ENCODE results near the gene CCNK.

CCNK gene

DNA sequence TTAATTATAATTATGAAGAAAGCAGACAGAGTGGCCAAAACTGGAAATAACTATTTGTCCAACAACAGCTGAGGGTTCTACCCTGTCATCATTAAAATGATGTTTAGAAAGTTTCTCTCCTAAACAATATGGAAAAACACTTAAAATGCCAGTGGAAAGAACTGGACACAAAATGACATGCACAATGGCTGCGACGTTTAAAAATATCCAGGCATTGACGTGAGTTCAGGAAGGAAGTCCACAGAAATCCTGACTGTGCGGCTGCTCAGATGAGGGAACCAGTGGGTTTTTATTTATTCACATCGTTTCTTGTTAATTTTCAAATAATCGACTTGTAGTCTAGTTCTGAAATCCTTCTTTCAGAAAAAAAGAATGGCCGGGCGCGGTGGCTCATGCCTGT, 58.3 kb downstream of the CCNK start:
- Histone ChIP-seq H3K27me3 (no peaks in the 10 kb centered on the region), H3K9me3 (no peaks in the 10 kb centered on the region), H3K36me3 (peaks cover 12% of the 10 kb centered on the region), H3K4me1 (peaks cover 63% of the 10 kb centered on the region), H3K4me3 (ENCODE audit: low read depth, low read length) (no peak overlapping the region)
- TF ChIP-seq, protein P1, sequence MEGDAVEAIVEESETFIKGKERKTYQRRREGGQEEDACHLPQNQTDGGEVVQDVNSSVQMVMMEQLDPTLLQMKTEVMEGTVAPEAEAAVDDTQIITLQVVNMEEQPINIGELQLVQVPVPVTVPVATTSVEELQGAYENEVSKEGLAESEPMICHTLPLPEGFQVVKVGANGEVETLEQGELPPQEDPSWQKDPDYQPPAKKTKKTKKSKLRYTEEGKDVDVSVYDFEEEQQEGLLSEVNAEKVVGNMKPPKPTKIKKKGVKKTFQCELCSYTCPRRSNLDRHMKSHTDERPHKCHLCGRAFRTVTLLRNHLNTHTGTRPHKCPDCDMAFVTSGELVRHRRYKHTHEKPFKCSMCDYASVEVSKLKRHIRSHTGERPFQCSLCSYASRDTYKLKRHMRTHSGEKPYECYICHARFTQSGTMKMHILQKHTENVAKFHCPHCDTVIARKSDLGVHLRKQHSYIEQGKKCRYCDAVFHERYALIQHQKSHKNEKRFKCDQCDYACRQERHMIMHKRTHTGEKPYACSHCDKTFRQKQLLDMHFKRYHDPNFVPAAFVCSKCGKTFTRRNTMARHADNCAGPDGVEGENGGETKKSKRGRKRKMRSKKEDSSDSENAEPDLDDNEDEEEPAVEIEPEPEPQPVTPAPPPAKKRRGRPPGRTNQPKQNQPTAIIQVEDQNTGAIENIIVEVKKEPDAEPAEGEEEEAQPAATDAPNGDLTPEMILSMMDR (IDR thresholded peaks at IDR 0.05; ENCODE audit: low read depth, low read length) = no peak
- DNase-seq = no peak

- H3K27me3 ChIP-seq = no peaks in the 10 kb centered on the region
- DNase-seq = peak; percentile 97
- peak overlapping the region; percentile 42 for H3K4me3 ChIP-seq (ENCODE audit: low read depth, low read length)
- TF ChIP-seq, protein P1 (IDR thresholded peaks at IDR 0.05; ENCODE audit: low read depth, low read length) = no peak
- H3K9me3 ChIP-seq = no peaks in the 10 kb centered on the region
- H3K36me3 ChIP-seq = peaks cover 5% of the 10 kb centered on the region
- H3K4me1 ChIP-seq = peaks cover 73% of the 10 kb centered on the region
Measured at GRCh38 chr14:99540196-99541032, 59.2 kb downstream of the CCNK start.

DNA sequence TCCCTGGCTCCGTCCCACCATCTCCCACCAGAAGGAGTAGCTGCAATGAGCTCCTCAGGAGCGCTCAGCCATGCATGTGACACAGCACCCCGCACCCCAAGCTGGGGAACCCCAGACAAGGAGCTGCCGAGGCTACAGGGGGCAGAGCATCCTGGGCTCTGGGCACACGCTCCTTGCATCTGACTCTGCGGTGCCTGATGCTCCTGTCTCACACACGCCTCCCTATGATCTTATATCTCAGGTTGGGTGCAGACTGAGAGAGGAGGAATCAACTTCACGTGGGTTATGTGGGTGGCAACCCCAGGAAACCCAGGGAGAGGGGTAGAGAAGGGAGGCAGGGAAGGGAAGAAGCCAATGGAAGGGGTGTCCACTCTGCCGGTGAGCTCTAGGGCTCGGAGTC, 60.0 kb downstream of the CCNK start:
- TF ChIP-seq, protein P1 (IDR thresholded peaks at IDR 0.05; ENCODE audit: low read depth, low read length) = no peak
- Histone ChIP-seq H3K9me3 (no peaks in the 10 kb centered on the region), H3K36me3 (no peaks in the 10 kb centered on the region; the same call in 1 of the 2 replicates), H3K4me1 (peaks cover 78% of the 10 kb centered on the region), H3K4me3 (ENCODE audit: low read depth, low read length) (peak overlapping the region; percentile 14; the same call in 1 of the 2 replicates), H3K27me3 (no peaks in the 10 kb centered on the region)
- DNase-seq = no peak

GRCh38 chr14:99541677-99542470, 60.7 kb downstream of the CCNK start:
- Histone ChIP-seq H3K4me1 (peaks cover 82% of the 10 kb centered on the region), H3K27me3 (no peaks in the 10 kb centered on the region), H3K4me3 (ENCODE audit: low read depth, low read length) (no peak overlapping the region), H3K36me3 (no peaks in the 10 kb centered on the region; the same call in 1 of the 2 replicates), H3K9me3 (no peaks in the 10 kb centered on the region)
- DNase-seq = peak; percentile 73
- TF ChIP-seq, protein P1 (IDR thresholded peaks at IDR 0.05; ENCODE audit: low read depth, low read length) = no peak

DNA sequence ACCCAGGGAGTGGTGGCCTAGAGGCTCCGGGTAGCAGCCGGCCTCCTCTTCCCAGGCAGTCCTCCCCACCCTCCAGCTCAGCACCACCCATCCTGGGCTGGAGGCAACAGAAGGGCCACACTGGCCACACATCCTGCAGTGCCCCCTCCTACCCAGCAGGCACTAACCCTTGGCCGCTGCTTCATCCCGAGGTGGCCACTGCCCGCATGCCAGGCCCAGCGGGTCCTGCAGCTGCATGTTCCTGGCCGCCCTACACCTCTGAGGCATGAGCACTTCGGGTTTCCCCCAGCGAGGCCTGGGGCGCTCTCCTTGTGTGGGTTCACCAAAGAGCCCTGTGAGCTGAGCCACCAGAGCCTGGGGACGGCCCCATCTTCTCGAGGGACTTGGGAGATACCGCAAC, 61.4 kb downstream of the CCNK start:
- TF ChIP-seq, protein P1 (IDR thresholded peaks at IDR 0.05; ENCODE audit: low read depth, low read length) = no peak
- no peak for DNase-seq
- no peaks in the 10 kb centered on the region for H3K9me3 ChIP-seq
- H3K4me1 ChIP-seq = peaks cover 81% of the 10 kb centered on the region
- no peaks in the 10 kb centered on the region; the same call in 1 of the 2 replicates for H3K36me3 ChIP-seq
- no peak overlapping the region for H3K4me3 ChIP-seq (ENCODE audit: low read depth, low read length)
- no peaks in the 10 kb centered on the region for H3K27me3 ChIP-seq

All from BE2C (cell line).